ENCODE results near the gene TMEM214.
"Not testable (repeated sequence)": the region's sequence is repeated elsewhere in the genome, so short reads cannot be mapped to it uniquely, and the experiment has no call there.

The TMEM214 gene

GRCh38 chr2:27071277-27071989 is 38.7 kb downstream of the TMEM214 start, which contains the start of gene OST4:
Gene OST4, minus strand, starts transcription at chr2:27071654.
- peak; percentile 87 for DNase-seq

GRCh38 chr2:27071990-27072830 is 39.4 kb downstream of the TMEM214 start:
- no peak for DNase-seq

GRCh38 chr2:27072920-27073319 is 40.2 kb downstream of the TMEM214 start:
- DNase-seq: no peak

GRCh38 chr2:27073782-27074181 is 41.0 kb downstream of the TMEM214 start:
- no peak for DNase-seq

- peak; percentile 58 for DNase-seq
Measured at GRCh38 chr2:27074738-27075565, 42.2 kb downstream of the TMEM214 start.

- DNase-seq: not testable (repeated sequence)
Measured at GRCh38 chr2:27075566-27075871, 42.8 kb downstream of the TMEM214 start.

GRCh38 chr2:27076323-27076722 is 43.6 kb downstream of the TMEM214 start:
- DNase-seq: no peak

GRCh38 chr2:27077231-27077630 is 44.5 kb downstream of the TMEM214 start:
- no peak for DNase-seq

GRCh38 chr2:27078267-27079194 is 45.8 kb downstream of the TMEM214 start, which contains the start of gene EMILIN1:
Gene EMILIN1, plus strand, starts transcription at chr2:27078615. Its CDS starts 451 bp downstream, at chr2:27079066.
- DNase-seq: no peak

- DNase-seq: no peak
Measured at GRCh38 chr2:27079233-27080139, 46.7 kb downstream of the TMEM214 start.

GRCh38 chr2:27080140-27080469 is 47.3 kb downstream of the TMEM214 start:
- DNase-seq: no peak

GRCh38 chr2:27080603-27080936 is 47.8 kb downstream of the TMEM214 start:
- no peak for DNase-seq

GRCh38 chr2:27081984-27082772 is 49.4 kb downstream of the TMEM214 start:
- DNase-seq: no peak

GRCh38 chr2:27082773-27083409 is 50.1 kb downstream of the TMEM214 start:
- no peak for DNase-seq

- DNase-seq: peak; percentile 24
Measured at GRCh38 chr2:27083410-27084296, 50.9 kb downstream of the TMEM214 start.

- DNase-seq: no peak
Measured at GRCh38 chr2:27084297-27085061, 51.7 kb downstream of the TMEM214 start.

GRCh38 chr2:27085062-27085672 is 52.4 kb downstream of the TMEM214 start:
- no peak for DNase-seq

GRCh38 chr2:27085673-27086089 is 52.9 kb downstream of the TMEM214 start:
- peak; percentile 49 for DNase-seq
